ENCODE data around the gene MAZ.
A peak's percentile ranks its signal among the peaks of the same experiment; 100 is the strongest.

The MAZ gene

DNA sequence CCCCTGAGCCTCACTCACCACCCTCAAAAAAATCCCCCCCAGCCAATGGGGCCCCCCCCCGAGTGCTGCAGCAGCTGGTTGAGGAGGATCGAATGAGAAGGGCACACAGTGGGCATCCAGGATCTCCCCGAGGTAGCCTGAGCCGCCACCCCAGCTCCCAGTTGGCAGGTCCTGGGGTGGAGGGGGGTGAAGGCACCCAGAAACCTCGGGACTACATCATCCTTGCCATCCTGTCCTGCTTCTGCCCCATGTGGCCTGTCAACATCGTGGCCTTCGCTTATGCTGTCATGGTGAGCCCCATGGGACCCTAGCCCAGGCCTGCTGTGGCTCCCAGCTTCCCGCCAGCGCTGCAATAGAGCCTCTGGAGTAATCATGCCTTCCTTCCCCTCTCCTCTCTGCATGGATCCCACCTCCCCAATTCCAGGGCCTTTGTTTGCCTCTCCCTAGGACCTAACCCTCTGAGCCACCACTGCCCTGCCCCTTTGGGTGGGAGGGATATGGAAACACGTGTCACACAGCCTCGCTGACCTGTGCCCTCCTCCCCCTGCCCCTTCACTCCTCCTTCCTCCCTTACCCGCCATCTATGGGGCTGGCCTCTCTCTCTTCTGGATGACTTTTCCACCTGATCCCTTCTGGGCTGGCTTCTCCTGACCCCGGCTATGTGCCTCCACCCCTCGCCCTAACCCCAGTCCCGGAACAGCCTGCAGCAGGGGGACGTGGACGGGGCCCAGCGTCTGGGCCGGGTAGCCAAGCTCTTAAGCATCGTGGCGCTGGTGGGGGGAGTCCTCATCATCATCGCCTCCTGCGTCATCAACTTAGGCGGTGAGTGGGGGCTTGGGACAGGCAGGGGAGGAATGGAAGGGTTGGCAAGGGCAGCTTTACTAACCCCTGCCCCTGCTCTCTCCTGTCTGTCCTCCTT, 7.6 kb downstream of the MAZ start:
- CTCF ChIA-PET = interaction anchor here (0.6 kb wide), 3 partner anchors 88 to 764 kb away, joined by 3 read pairs; no protein-coding TSS in a partner anchor
- no peak for TF ChIP-seq CTCF (conservative IDR thresholded peaks at IDR 0.05; ENCODE audit: low read depth)
- DNase-seq (ENCODE audit: low spot score) = no peak
- peak overlapping the region; percentile 99 for H3K27ac ChIP-seq
- POLR2A ChIA-PET (ENCODE audit: low non-redundant PET) = no interaction called here

- TF ChIP-seq CTCF (conservative IDR thresholded peaks at IDR 0.05; ENCODE audit: low read depth) = no peak
- POLR2A ChIA-PET (ENCODE audit: low non-redundant PET) = interaction anchor here (3.1 kb wide), 1 partner anchor 8 kb away, joined by 10 read pairs; the partner anchor contains the start of gene MAZ
- peak overlapping the region; percentile 99 for H3K27ac ChIP-seq
- CTCF ChIA-PET = interaction anchor here (0.6 kb wide), 3 partner anchors 89 to 763 kb away, joined by 3 read pairs; no protein-coding TSS in a partner anchor
- no peak for DNase-seq (ENCODE audit: low spot score)
Observed at GRCh38 chr16:29814592-29814991, 8.3 kb downstream of the MAZ start.

- POLR2A ChIA-PET (ENCODE audit: low non-redundant PET) = interaction anchor here (0.7 to 3.1 kb wide), 3 partner anchors 8 to 96 kb away, joined by 4 to 10 read pairs (median 5); partner anchors contain the start of gene MAZ
- peak overlapping the region; percentile 99 for H3K27ac ChIP-seq
- no peak for DNase-seq (ENCODE audit: low spot score)
- no peak for TF ChIP-seq CTCF (conservative IDR thresholded peaks at IDR 0.05; ENCODE audit: low read depth)
- CTCF ChIA-PET = interaction anchor here (0.6 to 2.0 kb wide), 10 partner anchors 8 to 545 kb away, joined by 3 to 15 read pairs (median 4); partner anchors contain the start of gene KIF22
Observed at GRCh38 chr16:29815032-29815721, 8.8 kb downstream of the MAZ start.

GRCh38 chr16:29815793-29816693, 9.7 kb downstream of the MAZ start, which contains the start of gene PAGR1:
Gene PAGR1, plus strand, starts transcription at chr16:29816152. Its CDS starts 374 bp downstream, at chr16:29816526.
- ChIA-PET POLR2A (ENCODE audit: low non-redundant PET) (interaction anchor here (0.7 to 3.1 kb wide), 4 partner anchors 9 to 96 kb away, joined by 3 to 10 read pairs (median 4); partner anchors contain the start of gene MAZ), CTCF (interaction anchor here (0.6 to 2.0 kb wide), 11 partner anchors 8 to 544 kb away, joined by 3 to 15 read pairs (median 4); partner anchors contain the start of gene KIF22)
- peak; percentile 95 for DNase-seq (ENCODE audit: low spot score)
- H3K27ac ChIP-seq = peak within 1 kb of the TSS; percentile 99
- TF ChIP-seq CTCF (conservative IDR thresholded peaks at IDR 0.05; ENCODE audit: low read depth) = peak; percentile 92

DNA sequence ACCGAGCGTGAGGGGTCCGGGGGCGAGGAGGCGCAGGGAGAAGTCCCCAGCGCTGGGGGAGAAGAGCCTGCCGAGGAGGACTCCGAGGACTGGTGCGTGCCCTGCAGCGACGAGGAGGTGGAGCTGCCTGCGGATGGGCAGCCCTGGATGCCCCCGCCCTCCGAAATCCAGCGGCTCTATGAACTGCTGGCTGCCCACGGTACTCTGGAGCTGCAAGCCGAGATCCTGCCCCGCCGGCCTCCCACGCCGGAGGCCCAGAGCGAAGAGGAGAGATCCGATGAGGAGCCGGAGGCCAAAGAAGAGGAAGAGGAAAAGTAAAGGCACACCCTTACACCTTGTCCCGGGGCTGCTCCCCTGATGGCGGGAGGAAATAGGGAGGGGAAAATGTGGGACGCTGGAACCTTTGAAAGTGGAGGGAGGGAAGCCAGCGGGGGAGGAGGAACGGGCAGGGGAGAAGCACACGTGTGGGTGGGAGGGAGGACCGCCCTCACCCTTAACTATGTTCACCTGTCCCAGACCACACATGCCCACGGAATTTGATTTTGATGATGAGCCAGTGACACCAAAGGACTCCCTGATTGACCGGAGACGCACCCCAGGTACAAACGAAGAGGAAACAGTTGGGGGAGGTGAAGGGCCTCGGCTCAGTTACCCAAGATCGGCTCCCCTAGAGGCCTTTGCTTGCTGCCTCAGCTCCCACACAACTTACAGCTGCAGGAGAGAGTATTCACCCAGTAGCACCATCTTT, 10.5 kb downstream of the MAZ start:
- ChIA-PET POLR2A (ENCODE audit: low non-redundant PET) (interaction anchor here (0.7 to 3.1 kb wide), 4 partner anchors 10 to 249 kb away, joined by 3 to 13 read pairs (median 8); partner anchors contain the start of genes ALDOA and MAZ), CTCF (interaction anchor here (0.6 to 2.0 kb wide), 4 partner anchors 8 to 126 kb away, joined by 3 to 15 read pairs (median 6); no protein-coding TSS in a partner anchor)
- no peak for TF ChIP-seq CTCF (conservative IDR thresholded peaks at IDR 0.05; ENCODE audit: low read depth)
- peak; percentile 49 for DNase-seq (ENCODE audit: low spot score)
- peak overlapping the region; percentile 99 for H3K27ac ChIP-seq

Data from RWPE1 (cell line).